SK-N-SH (cell line): Measurements from ENCODE around the gene PRKCA. TPM values are rescaled to one million over a fixed set of nuclear protein-coding genes. Genes with fewer than 3 reads are reported as not detected.

Experiments used
- CTCF ChIA-PET: fragments of 300-600, 350-600 bp; formaldehyde crosslinking; extraction: SDS; loops from one replicate; lab custom pipeline; 2021; lab: Yijun Ruan, JAX
- POLR2A ChIA-PET: fragments of 350-600 bp; sonication (Branson Sonifier 250); formaldehyde crosslinking; extraction: SDS; loops from one replicate; lab custom pipeline; 2020; ENCODE audit warnings: antibody characterized with exemption, inconsistent platforms; lab: Yijun Ruan, JAX
- DNase-seq: peaks from one replicate; pipeline ENCODE4 v3.0.0; 2012
- H2AFZ ChIP-seq: fragments of 200-600 bp; sonication (generic); 2 replicates; pipeline ENCODE4 v1.8.1; 2016; ENCODE audit warnings: antibody characterized with exemption, mild to moderate bottlenecking, low read depth
- H3F3A ChIP-seq: fragments of 200-600 bp; sonication (generic); replicated peaks from 2 replicates; pipeline ENCODE3; 2016; ENCODE audit warnings: antibody characterized with exemption, mild to moderate bottlenecking; ENCODE audit not compliant: insufficient read depth
- H3K27ac ChIP-seq, 2 experiments: fragments of 200-500 bp in 1 of 2; fragments of 200-600 bp in 1 of 2; sonication (Bioruptor generic) in 1 of 2; sonication (generic), shearing (Covaris generic) in 1 of 2; 2 replicates each; pipeline versions ENCODE4 v1.5.1 to v1.6.1; 2014 to 2016; ENCODE audit warnings: low read depth in 2 of 2, inconsistent platforms in 1 of 2, low read length in 1 of 2, mild to moderate bottlenecking in 1 of 2, mixed read lengths in 1 of 2
- H3K27me3 ChIP-seq: fragments of 200-600 bp; sonication (generic), shearing (Covaris generic); 2 replicates; pipeline ENCODE4 v1.6.1; 2016; ENCODE audit warnings: mixed run types; ENCODE audit not compliant: insufficient read depth
- H3K36me3 ChIP-seq, 2 experiments: fragments of 200-500 bp in 1 of 2; fragments of 200-600 bp in 1 of 2; sonication (Bioruptor generic) in 1 of 2; sonication (generic) in 1 of 2; replicated peaks in 1 of 2; 2 replicates each; pipeline versions ENCODE3 to v1.5.1; 2014 to 2016; ENCODE audit warnings: low read length in 1 of 2, mild to moderate bottlenecking in 1 of 2; ENCODE audit not compliant: insufficient read depth in 2 of 2, control insufficient read depth in 1 of 2
- H3K4me1 ChIP-seq, 2 experiments: fragments of 200-500 bp in 1 of 2; fragments of 200-600 bp in 1 of 2; sonication (Bioruptor generic) in 1 of 2; sonication (generic), shearing (Covaris generic) in 1 of 2; 2 replicates each; pipeline versions ENCODE4 v1.5.1 to v1.6.1; 2014 to 2016; ENCODE audit warnings: low read depth in 1 of 2, low read length in 1 of 2, mixed run types in 1 of 2; ENCODE audit not compliant: insufficient read depth in 2 of 2, control insufficient read depth in 1 of 2
- H3K4me2 ChIP-seq: fragments of 200-600 bp; sonication (generic), shearing (Covaris generic); 2 replicates; pipeline ENCODE4 v1.6.1; 2017; ENCODE audit warnings: mixed run types
- H3K4me3 ChIP-seq, 2 experiments: fragments of 200-500 bp in 1 of 2; fragments of 200-600 bp in 1 of 2; sonication (Bioruptor generic) in 1 of 2; sonication (generic), shearing (Covaris generic) in 1 of 2; 2 replicates each; pipeline versions ENCODE4 v1.5.1 to v1.8.1; 2014 to 2016; ENCODE audit warnings: low read depth in 2 of 2, inconsistent platforms in 1 of 2, low read length in 1 of 2, mild to moderate bottlenecking in 1 of 2, mixed read lengths in 1 of 2, moderate library complexity in 1 of 2
- H3K79me2 ChIP-seq: fragments of 200-600 bp; sonication (generic); 2 replicates; pipeline ENCODE4 v1.8.1; 2017; ENCODE audit warnings: mild to moderate bottlenecking; ENCODE audit not compliant: insufficient read depth
- H3K9ac ChIP-seq: fragments of 200-600 bp; sonication (generic); 2 replicates; pipeline ENCODE4 v1.6.1; 2017; ENCODE audit warnings: mixed run types
- H3K9me2 ChIP-seq: fragments of 200-600 bp; sonication (generic); 2 replicates; pipeline ENCODE4 v1.6.1; 2017; ENCODE audit warnings: mixed run types
- H3K9me3 ChIP-seq: fragments of 200-600 bp; sonication (generic); 2 replicates; pipeline ENCODE4 v1.6.1; 2017; ENCODE audit warnings: mixed run types, mild to moderate bottlenecking, moderate library complexity
- H4K20me1 ChIP-seq: fragments of 200-600 bp; sonication (generic); 2 replicates; pipeline ENCODE4 v1.6.1; 2017; ENCODE audit warnings: mild to moderate bottlenecking, mixed run types; ENCODE audit not compliant: insufficient read depth
- CTCF ChIP-seq: fragments of 200-600 bp; sonication (generic); IDR thresholded peaks from 2 replicates; pipeline ENCODE4 v1.6.1; 2017; ENCODE audit warnings: antibody characterized with exemption, mild to moderate bottlenecking, moderate library complexity
- EP300 ChIP-seq, 2 experiments: IDR thresholded peaks; 2 replicates each; pipeline versions ENCODE4 v1.4.0 to v1.6.1; 2012; ENCODE audit warnings: borderline replicate concordance in 1 of 2, low read depth in 1 of 2, low read length in 1 of 2
- MXI1 ChIP-seq: IDR thresholded peaks from 2 replicates; pipeline ENCODE4 v1.6.1; 2012; ENCODE audit warnings: mild to moderate bottlenecking, low read depth, low read length, improper control_type of control experiment
- NRF1 ChIP-seq: IDR thresholded peaks from 2 replicates; pipeline ENCODE4 v1.6.1; 2012; ENCODE audit warnings: low read depth, mild to moderate bottlenecking, low read length
- POLR2AphosphoS5 ChIP-seq: IDR thresholded peaks from 2 replicates; pipeline ENCODE4 v1.6.1; 2012; ENCODE audit warnings: low read depth, low read length
- TCF12 ChIP-seq: IDR thresholded peaks from 2 replicates; pipeline ENCODE4 v1.4.0; 2012
- USF1 ChIP-seq: IDR thresholded peaks from 2 replicates; pipeline ENCODE4 v1.4.0; 2012; ENCODE audit warnings: low read depth, borderline replicate concordance
- USF2 ChIP-seq: fragments of 150-350 bp; IDR thresholded peaks from 2 replicates; pipeline ENCODE4 v1.6.1; 2017; ENCODE audit warnings: antibody characterized with exemption, low read length, low read depth, borderline replicate concordance
- WGBS: methylation state at CpG from one replicate; pipeline ENCODE4 v1.1.6; 2017; ENCODE audit warnings: low lambda C conversion rate; 5-methylcytosine and 5-hydroxymethylcytosine counted together
- polyA plus RNA-seq, 3 experiments: library from polyadenylated mRNA; depleted of rRNA; stranded (reverse); fragments of >200 nt; gene quantifications; 2 replicates each; pipeline ENCODE4 v1.2.3, GENCODE V29; 2012
- TF ChIP-seq, protein P1 (sequence below): IDR thresholded peaks from 2 replicates; pipeline ENCODE4 v1.4.0; 2012; ENCODE audit warnings: low read depth, borderline replicate concordance
- TF ChIP-seq, protein P2 (sequence below): IDR thresholded peaks from 2 replicates; pipeline ENCODE4; 2012

Gene PRKCA
- polyA plus RNA-seq, 1 of the 3 experiments (the other 2 are of a cell fraction): 108 TPM

GRCh38 chr17:66583112-66583748, 280.8 kb downstream of the PRKCA start:
- H3K27me3 ChIP-seq: no peaks in the 10 kb centered on the region
- H3K9ac ChIP-seq: no peak overlapping the region
- H4K20me1 ChIP-seq: peaks cover 73% of the 10 kb centered on the region
- no peak overlapping the region for H2AFZ ChIP-seq
- H3K9me3 ChIP-seq: no peaks in the 10 kb centered on the region
- ChIA-PET POLR2A (interaction anchor here (0.6 kb wide), 1 partner anchor 43 kb away, joined by 3 read pairs; no protein-coding TSS in a partner anchor), CTCF (interaction anchor here (0.6 to 1.9 kb wide), 7 partner anchors 10 to 1482 kb away, joined by 3 to 6 read pairs (median 3); no protein-coding TSS in a partner anchor)
- H3K36me3 ChIP-seq: peaks cover 8 to 10% of the 10 kb centered on the region in 2 experiments
- H3F3A ChIP-seq: peaks cover 15% of the 10 kb centered on the region
- TF ChIP-seq EP300 (IDR thresholded peaks at IDR 0.05; ENCODE audit: borderline replicate concordance in 1 of 2, low read depth in 1 of 2, low read length in 1 of 2) (peak in 1 of 2 experiments; percentile 68; a peak in 2 of 4 replicates), CTCF (no peak), POLR2AphosphoS5 (0 out of 2 replicates have a peak, but pooled peaks have one; percentile 21), TCF12 (peak; percentile 59), USF2 (no peak), USF1 (no peak), MXI1 (no peak), NRF1 (no peak)
- TF ChIP-seq, protein P1, sequence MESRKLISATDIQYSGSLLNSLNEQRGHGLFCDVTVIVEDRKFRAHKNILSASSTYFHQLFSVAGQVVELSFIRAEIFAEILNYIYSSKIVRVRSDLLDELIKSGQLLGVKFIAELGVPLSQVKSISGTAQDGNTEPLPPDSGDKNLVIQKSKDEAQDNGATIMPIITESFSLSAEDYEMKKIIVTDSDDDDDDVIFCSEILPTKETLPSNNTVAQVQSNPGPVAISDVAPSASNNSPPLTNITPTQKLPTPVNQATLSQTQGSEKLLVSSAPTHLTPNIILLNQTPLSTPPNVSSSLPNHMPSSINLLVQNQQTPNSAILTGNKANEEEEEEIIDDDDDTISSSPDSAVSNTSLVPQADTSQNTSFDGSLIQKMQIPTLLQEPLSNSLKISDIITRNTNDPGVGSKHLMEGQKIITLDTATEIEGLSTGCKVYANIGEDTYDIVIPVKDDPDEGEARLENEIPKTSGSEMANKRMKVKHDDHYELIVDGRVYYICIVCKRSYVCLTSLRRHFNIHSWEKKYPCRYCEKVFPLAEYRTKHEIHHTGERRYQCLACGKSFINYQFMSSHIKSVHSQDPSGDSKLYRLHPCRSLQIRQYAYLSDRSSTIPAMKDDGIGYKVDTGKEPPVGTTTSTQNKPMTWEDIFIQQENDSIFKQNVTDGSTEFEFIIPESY: no peak
- TF ChIP-seq, protein P2, sequence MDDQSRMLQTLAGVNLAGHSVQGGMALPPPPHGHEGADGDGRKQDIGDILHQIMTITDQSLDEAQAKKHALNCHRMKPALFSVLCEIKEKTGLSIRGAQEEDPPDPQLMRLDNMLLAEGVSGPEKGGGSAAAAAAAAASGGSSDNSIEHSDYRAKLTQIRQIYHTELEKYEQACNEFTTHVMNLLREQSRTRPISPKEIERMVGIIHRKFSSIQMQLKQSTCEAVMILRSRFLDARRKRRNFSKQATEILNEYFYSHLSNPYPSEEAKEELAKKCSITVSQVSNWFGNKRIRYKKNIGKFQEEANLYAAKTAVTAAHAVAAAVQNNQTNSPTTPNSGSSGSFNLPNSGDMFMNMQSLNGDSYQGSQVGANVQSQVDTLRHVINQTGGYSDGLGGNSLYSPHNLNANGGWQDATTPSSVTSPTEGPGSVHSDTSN: peak; percentile 25; the same call in 1 of the 2 replicates
- peak overlapping the region in 1 of 2 experiments; percentile 60; a peak in 1 of 4 replicates for H3K27ac ChIP-seq
- H3K4me1 ChIP-seq: peaks cover 17 to 24% of the 10 kb centered on the region in 2 experiments
- H3K9me2 ChIP-seq: no peaks in the 10 kb centered on the region
- peaks cover 97% of the 10 kb centered on the region for H3K79me2 ChIP-seq
- H3K4me3 ChIP-seq: no peak overlapping the region
- H3K4me2 ChIP-seq: no peak overlapping the region
- WGBS: 72% methylated on average over 4 of the region's 4 CpGs
- DNase-seq: no peak
